Parietal lobe (tissue), 1 donor: Measurements from ENCODE around the gene CSNK1G3. TPM values are rescaled to one million over a fixed set of nuclear protein-coding genes. Genes with fewer than 3 reads are reported as not detected.

ENCODE experiments used
- total RNA-seq: library from RNA; depleted of rRNA; stranded (reverse); fragments of >200 nt; gene quantifications from one replicate; pipeline ENCODE4 v1.2.3, GENCODE V29; 2014

CSNK1G3 gene
- 142 TPM for total RNA-seq

DNA sequence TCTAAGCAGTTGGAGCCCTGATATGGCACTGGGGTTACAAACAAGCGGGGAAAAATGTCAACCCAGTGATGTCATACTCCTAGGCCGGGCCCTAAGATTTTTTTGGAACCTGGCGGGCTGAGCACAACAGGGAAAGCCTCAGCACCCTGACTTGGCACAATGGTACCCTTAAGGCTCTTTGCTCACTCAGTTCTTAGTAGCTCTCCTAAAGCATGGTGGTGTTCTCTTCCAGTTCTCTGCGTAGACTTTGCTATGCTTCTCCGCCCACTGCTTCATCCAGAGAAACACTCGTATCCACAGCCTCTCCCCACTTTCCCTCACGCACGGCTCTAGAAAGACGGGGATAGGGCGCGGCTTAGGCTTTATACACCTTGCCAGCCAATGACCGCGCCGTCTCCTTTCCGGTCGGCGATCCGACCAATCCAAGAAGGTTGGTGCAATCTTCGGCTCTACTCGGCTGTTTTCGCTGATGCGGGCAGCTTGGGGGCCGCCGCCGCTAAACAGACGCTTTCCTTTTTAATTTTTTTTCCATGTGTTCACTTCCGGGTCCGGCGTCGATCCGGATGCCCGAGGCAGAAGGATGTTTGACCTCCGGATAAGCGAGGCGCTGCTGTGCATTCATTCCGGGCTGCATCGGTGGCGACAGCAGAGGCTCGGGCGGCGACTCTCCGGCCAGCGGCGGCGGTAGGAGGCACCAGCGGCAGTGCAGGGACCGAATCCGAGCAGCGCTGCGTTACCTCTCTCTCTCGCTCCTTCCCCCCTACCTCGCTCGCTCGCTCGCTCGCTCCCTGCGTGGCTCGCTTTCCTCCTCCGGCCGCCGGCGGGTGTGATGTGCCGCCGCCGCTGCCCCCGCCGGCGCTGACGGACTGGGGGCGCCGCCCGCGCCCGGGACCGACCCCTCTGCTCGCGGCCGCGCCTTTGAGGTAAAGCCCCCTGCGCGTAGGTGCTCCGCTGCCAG is at the start of gene CSNK1G3:
Gene CSNK1G3 (plus strand): TSS at position 530 of the 958 bp plus-strand sequence. CDS start 33,487 bp downstream, outside the sequence.

Other genes with a start within 250 kb of the CSNK1G3 start
- 46.6 TPM for gene CEP120, start 88.8 kb upstream of the CSNK1G3 start, total RNA-seq